GM12891 (cell line): ENCODE measurements around the gene BSND.

Experiments used
- POLR2A ChIP-seq: IDR thresholded peaks from 2 replicates; pipeline ENCODE4 v1.6.1; 2011; ENCODE audit warnings: low read depth, low read length, control low read depth
- POLR2AphosphoS5 ChIP-seq: IDR thresholded peaks from 2 replicates; pipeline ENCODE4 v1.6.1; 2011; ENCODE audit warnings: low read depth, low read length, control low read depth

DNA sequence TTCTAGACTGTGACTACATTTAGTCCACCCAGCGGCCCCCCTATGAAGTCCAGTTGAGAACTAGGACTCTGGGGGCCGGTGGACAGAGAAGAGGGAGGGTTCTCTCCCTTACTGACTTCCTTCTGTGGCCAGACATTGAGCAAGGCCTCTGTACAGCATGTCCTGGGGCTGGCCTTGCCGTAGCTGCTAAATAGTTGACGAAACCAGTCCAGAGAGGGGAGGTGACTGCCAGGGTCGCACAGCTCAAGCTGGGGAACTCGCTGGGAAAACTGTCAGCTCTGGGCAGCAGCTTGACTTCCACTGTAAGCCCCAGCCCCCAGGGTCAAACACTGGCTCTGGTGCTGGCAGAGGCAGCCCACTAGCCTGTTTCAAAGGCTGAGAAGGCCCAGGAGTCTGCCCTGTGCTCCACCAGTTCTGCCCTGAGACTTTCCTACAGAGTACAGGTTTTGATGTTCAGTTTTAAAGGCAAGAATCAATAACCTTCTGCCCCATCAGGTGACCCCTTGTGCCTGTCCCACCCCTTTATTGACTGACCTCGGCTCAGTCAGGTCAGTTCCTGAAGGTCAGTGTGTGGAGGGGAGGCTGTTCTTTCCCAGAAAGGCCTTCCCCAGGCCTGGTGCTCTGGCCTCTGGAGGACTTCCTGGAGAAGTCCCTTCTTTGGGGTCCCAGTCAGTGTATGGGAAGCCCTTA lies 54.7 kb downstream of the BSND start:
- TF ChIP-seq POLR2A (no peak), POLR2AphosphoS5 (no peak)
